Subcutaneous abdominal adipose tissue (tissue), 5 donors: ENCODE measurements around the gene CABLES1.
"Not testable (repeated sequence)": the region's sequence is repeated elsewhere in the genome, so short reads cannot be mapped to it uniquely, and the experiment has no call there.

Experiments used
- H3K27ac ChIP-seq: one replicate; pipeline ENCODE4 v1.7.0; 2013; ENCODE audit warnings: low read depth, mild to moderate bottlenecking, inconsistent platforms, low read length, moderate library complexity
- H3K27me3 ChIP-seq, 5 donors: one replicate each; pipeline ENCODE4 v1.7.0; 2013; ENCODE audit warnings: low read length in 5 of 5, inconsistent platforms in 1 of 5; ENCODE audit not compliant: control insufficient read depth in 5 of 5, insufficient read depth in 4 of 5
- H3K36me3 ChIP-seq, 5 donors: one replicate each; pipeline ENCODE4 v1.7.0; 2013; ENCODE audit warnings: low read length in 5 of 5; ENCODE audit not compliant: control insufficient read depth in 5 of 5, insufficient read depth in 5 of 5
- H3K4me1 ChIP-seq, 5 donors: one replicate each; pipeline ENCODE4 v1.7.0; 2013; ENCODE audit warnings: low read length in 5 of 5, mild to moderate bottlenecking in 3 of 5, moderate library complexity in 1 of 5; ENCODE audit not compliant: control insufficient read depth in 5 of 5, insufficient read depth in 5 of 5
- H3K4me3 ChIP-seq, 5 donors: one replicate each; pipeline ENCODE4 v1.7.0; 2013; ENCODE audit warnings: low read length in 5 of 5, low read depth in 1 of 5
- H3K9ac ChIP-seq, 5 donors: one replicate each; pipeline ENCODE4 v1.7.0; 2013; ENCODE audit warnings: low read length in 5 of 5, mild to moderate bottlenecking in 4 of 5, moderate library complexity in 3 of 5
- H3K9me3 ChIP-seq, 5 donors: one replicate each; pipeline ENCODE4 v1.7.0; 2013; ENCODE audit warnings: low read length in 5 of 5; ENCODE audit not compliant: control insufficient read depth in 5 of 5
- donor health status: healthy.
- donor health status: healthy.
- donor health status: healthy.
- donor health status: healthy.
- donor health status: healthy.

The CABLES1 gene

DNA sequence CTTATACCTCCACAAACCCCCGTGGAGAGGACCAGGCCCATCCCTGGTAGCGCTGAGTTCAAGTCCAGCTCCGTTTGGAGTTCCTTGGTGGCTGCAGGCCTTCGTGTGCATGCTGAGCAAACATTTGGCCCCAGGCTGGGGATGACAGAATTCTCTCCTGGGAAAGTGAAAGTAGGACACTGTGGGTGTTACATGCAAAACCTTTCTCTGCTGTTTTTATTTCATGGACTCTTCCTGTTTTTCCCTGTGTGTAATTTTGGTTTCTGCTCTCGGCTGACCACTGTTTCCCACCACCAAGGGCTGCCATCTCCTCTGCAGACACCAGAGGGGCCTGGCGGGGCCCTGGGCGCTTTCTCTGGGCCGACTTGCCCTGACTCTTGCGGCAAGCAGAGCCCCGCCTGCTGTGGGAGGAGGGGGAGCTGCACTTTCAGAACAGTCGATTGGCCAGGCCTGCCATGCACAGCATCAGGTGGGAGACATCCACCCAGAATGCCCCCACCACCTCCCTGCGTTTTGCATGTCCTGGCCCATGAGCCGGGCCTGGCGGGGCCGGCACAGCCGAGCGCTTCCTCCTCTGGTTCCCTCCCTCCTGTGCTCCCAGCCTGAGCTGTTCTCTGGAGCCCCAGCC lies 102.4 kb downstream of the CABLES1 start:
- Histone ChIP-seq H3K27ac (peak overlapping the region; percentile 93), H3K4me3 (peak overlapping the region; percentile 9 to 46 (median 42)), H3K27me3 (no peaks in the 10 kb centered on the region), H3K36me3 (peaks cover 3 to 31% (median 23%) of the 10 kb centered on the region in 5 donors), H3K9ac (peak overlapping the region; percentile 6 to 58 (median 20)), H3K9me3 (no peaks in the 10 kb centered on the region), H3K4me1 (peaks cover 9 to 40% (median 26%) of the 10 kb centered on the region in 5 donors)

DNA sequence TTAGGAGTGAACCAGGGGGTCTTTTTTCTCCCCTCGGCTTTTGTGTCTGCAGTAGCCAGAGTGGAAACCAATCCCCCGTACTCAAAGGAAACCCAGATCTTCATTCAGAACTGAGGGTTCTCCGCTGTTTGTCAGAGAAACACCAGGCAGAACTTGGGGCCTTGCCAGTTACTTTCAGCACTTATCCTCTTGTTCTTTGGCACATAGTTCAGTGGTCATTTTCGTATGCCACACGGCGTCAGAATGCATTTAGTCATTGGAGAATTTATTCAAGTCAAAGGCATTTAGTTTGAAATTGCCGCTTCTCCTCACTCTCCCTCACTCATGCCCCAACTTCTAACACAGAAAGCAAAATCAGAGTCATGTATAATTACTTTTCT lies 102.9 kb downstream of the CABLES1 start:
- Histone ChIP-seq H3K4me1 (peaks cover 9 to 39% (median 26%) of the 10 kb centered on the region in 5 donors), H3K27me3 (no peaks in the 10 kb centered on the region), H3K36me3 (peaks cover 3 to 31% (median 22%) of the 10 kb centered on the region in 5 donors), H3K27ac (peak overlapping the region; percentile 93), H3K4me3 (peak overlapping the region in 3 of 5 donors; percentile 39 to 46 (median 45)), H3K9ac (peak overlapping the region in 4 of 5 donors; percentile 6 to 58 (median 22)), H3K9me3 (no peaks in the 10 kb centered on the region)

DNA sequence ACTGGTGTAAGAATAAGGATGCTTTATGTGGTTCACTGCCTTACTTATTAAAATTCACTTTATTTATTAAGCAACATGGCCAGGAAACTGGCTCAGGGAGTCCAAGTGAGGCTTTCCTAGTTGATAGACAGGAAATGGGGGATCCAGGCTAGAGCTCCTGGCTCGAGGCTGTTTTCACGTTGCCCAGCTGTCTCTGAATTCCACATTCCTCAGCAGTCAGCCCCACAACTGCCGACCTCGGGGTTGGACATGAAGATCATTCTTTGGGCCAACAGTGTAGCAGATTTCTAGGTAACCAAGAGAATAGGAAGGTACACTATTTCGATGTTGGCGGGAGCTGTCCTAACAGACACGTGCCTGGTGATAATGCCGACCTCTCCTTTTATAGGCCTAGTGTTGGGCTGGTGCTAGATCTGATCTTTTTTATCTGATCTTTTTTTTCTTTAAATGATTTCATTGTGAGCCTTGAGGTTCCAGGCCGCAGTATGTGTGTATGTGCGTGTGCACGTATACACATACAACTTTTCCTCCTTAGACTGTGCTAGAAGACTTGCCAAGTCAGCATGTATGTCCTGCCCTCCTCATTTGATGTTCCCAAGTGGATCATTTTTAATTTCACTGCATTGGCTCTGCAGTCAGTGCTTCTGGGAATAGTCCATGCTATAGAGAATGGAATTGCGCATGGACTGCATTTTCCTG lies 103.5 kb downstream of the CABLES1 start:
- H3K4me3 ChIP-seq = no peak overlapping the region
- H3K9ac ChIP-seq = peak overlapping the region in 1 of 5 donors; percentile 53
- H3K9me3 ChIP-seq = no peaks in the 10 kb centered on the region
- H3K36me3 ChIP-seq = peaks cover 3 to 31% (median 22%) of the 10 kb centered on the region in 5 donors
- H3K4me1 ChIP-seq = peaks cover 9 to 44% (median 26%) of the 10 kb centered on the region in 5 donors
- H3K27ac ChIP-seq = peak overlapping the region; percentile 93
- H3K27me3 ChIP-seq = no peaks in the 10 kb centered on the region

- H3K27me3 ChIP-seq = no peaks in the 10 kb centered on the region
- H3K27ac ChIP-seq = peak overlapping the region; percentile 93
- H3K4me1 ChIP-seq = peaks cover 9 to 49% (median 31%) of the 10 kb centered on the region in 5 donors
- no peak overlapping the region for H3K9ac ChIP-seq
- no peak overlapping the region for H3K4me3 ChIP-seq
- no peaks in the 10 kb centered on the region for H3K9me3 ChIP-seq
- peaks cover 3 to 33% (median 19%) of the 10 kb centered on the region in 5 donors for H3K36me3 ChIP-seq
Measured at GRCh38 chr18:23239350-23239692, 104.0 kb downstream of the CABLES1 start.

GRCh38 chr18:23239885-23240608 lies 104.8 kb downstream of the CABLES1 start:
- Histone ChIP-seq H3K9me3 (no peaks in the 10 kb centered on the region), H3K27me3 (no peaks in the 10 kb centered on the region), H3K4me3 (no peak overlapping the region), H3K4me1 (peaks cover 9 to 48% (median 32%) of the 10 kb centered on the region in 5 donors), H3K36me3 (peaks cover 3 to 33% (median 16%) of the 10 kb centered on the region in 5 donors), H3K9ac (no peak overlapping the region), H3K27ac (no peak overlapping the region)

DNA sequence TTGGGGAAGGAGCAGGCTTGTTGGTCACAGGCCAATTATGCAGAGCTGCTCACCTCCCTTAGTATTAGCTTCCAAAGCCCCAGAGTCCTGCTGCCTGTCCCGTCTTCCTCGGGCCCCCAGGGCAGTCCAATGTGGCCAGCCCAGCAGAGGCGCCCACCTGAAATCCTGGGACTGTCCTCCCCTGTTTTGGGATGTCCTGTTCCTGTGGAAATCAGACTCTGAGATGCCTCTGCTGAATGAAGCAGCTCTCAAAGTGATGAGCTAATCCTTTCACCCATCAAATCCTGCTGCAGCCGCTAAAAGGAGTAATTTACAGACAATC lies 105.3 kb downstream of the CABLES1 start:
- Histone ChIP-seq H3K9ac (no peak overlapping the region), H3K36me3 (peaks cover 3 to 36% (median 19%) of the 10 kb centered on the region in 5 donors), H3K27ac (no peak overlapping the region), H3K4me1 (peaks cover 9 to 43% (median 31%) of the 10 kb centered on the region in 5 donors), H3K27me3 (no peaks in the 10 kb centered on the region), H3K9me3 (no peaks in the 10 kb centered on the region), H3K4me3 (no peak overlapping the region)

DNA sequence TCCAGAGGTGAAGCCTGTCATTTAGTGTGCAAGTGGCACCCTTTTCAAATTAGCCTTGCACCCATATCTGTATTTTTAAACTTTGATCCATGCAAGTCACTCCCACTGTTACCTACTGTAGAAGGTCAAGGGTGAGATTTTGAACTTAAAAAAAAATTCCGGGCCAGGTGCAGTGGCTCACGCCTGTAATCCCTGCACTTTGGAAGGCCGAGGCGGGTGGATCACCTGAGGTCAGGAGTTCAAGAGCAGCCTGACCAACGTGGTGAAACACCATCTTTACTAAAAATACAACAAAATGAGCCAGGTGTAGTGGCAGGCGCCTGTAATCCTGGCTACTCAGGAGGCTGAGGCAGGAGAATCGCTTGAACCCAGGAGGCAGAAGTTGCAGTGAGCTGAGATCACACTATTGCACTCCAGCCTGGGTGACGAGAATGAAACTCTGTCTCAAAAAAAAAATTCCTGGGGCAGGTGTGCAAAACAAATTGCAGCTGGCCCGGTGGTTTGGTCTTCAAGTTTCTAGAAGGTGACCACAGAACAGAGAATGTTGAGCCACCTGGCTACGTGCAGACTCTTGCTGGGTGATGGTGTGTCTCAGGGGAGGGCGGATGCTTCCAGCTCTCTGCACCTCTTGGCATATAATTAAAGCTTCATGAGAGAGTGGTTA lies 106.7 kb downstream of the CABLES1 start:
- H3K27me3 ChIP-seq, H3K9me3 ChIP-seq, H3K27ac ChIP-seq, H3K4me3 ChIP-seq, H3K9ac ChIP-seq: not testable (repeated sequence)
- peaks cover 9 to 39% (median 30%) of the 10 kb centered on the region in 5 donors for H3K4me1 ChIP-seq
- H3K36me3 ChIP-seq = peaks cover 3 to 30% (median 15%) of the 10 kb centered on the region in 5 donors

GRCh38 chr18:23243178-23243577 lies 107.9 kb downstream of the CABLES1 start:
- Histone ChIP-seq H3K9me3 (no peaks in the 10 kb centered on the region), H3K4me1 (peaks cover 2 to 27% (median 18%) of the 10 kb centered on the region in 5 donors), H3K9ac (no peak overlapping the region), H3K4me3 (no peak overlapping the region), H3K27ac (no peak overlapping the region), H3K36me3 (peaks cover 3 to 41% (median 23%) of the 10 kb centered on the region in 5 donors), H3K27me3 (no peaks in the 10 kb centered on the region)

- peak overlapping the region; percentile 38 for H3K27ac ChIP-seq
- peaks cover 2 to 20% (median 11%) of the 10 kb centered on the region in 5 donors for H3K4me1 ChIP-seq
- H3K9me3 ChIP-seq = peaks cover 0 to under 1% (median 0%) of the 10 kb centered on the region in 5 donors
- no peak overlapping the region for H3K4me3 ChIP-seq
- no peak overlapping the region for H3K9ac ChIP-seq
- H3K36me3 ChIP-seq = peaks cover 3 to 41% (median 23%) of the 10 kb centered on the region in 5 donors
- no peaks in the 10 kb centered on the region for H3K27me3 ChIP-seq
Measured at GRCh38 chr18:23243816-23244215, 108.5 kb downstream of the CABLES1 start.
